K562 (cell line): ENCODE measurements around the gene GALNT12. TPM values are rescaled to one million over a fixed set of nuclear protein-coding genes. Genes with fewer than 3 reads are reported as not detected.

Source experiments
- ARID2 ChIP-seq: fragments of 450-650 bp; IDR thresholded peaks from 2 replicates; pipeline ENCODE4 v1.6.1; 2017; ENCODE audit warnings: antibody characterized with exemption, mild to moderate bottlenecking
- ASH1L ChIP-seq: fragments of 450-650 bp; IDR thresholded peaks from 2 replicates; pipeline ENCODE4 v1.6.1; 2018; ENCODE audit warnings: borderline replicate concordance, mild to moderate bottlenecking, low read depth; ENCODE audit not compliant: partially characterized antibody
- CHD1 ChIP-seq: fragments of 200-600 bp; sonication (generic); IDR thresholded peaks from one replicate; pipeline ENCODE4 v1.6.1; 2012; ENCODE audit warnings: mild to moderate bottlenecking, moderate library complexity, low read length, inconsistent platforms
- EP300 ChIP-seq: IDR thresholded peaks from 2 replicates; pipeline ENCODE4 v1.6.1; 2012; ENCODE audit warnings: low read length, improper control_type of control experiment
- HMG20B ChIP-seq: fragments of 250-450 bp; sonication (Bioruptor Pico); IDR thresholded peaks from 2 replicates; pipeline ENCODE4 v1.5.0; 2021; ENCODE audit warnings: mild to moderate bottlenecking
- IRF9 ChIP-seq: fragments of 450-650 bp; IDR thresholded peaks from 2 replicates; pipeline ENCODE4 v1.6.1; 2016; ENCODE audit warnings: missing biosample characterization, missing genetic modification characterization
- NFIC ChIP-seq: fragments of 450-650 bp; IDR thresholded peaks from 2 replicates; pipeline ENCODE4 v1.6.1; 2017; ENCODE audit warnings: mild to moderate bottlenecking, inconsistent platforms
- NR0B1 ChIP-seq: fragments of 450-650 bp; IDR thresholded peaks from one replicate; pipeline ENCODE4 v1.6.1; 2018; ENCODE audit warnings: mild to moderate bottlenecking, moderate library complexity; ENCODE audit not compliant: partially characterized antibody
- RUNX1 ChIP-seq: sonication (generic); IDR thresholded peaks from 2 replicates; pipeline ENCODE4 v1.6.1; 2016; ENCODE audit warnings: antibody characterized with exemption, low read depth
- SIN3A ChIP-seq, 2 experiments: fragments of 150-350 bp in 1 of 2; IDR thresholded peaks; 2 replicates each; pipeline ENCODE4 v1.6.1; 2011 to 2016; ENCODE audit warnings: borderline replicate concordance in 2 of 2, low read depth in 2 of 2, low read length in 2 of 2, mild to moderate bottlenecking in 2 of 2, moderate library complexity in 2 of 2; ENCODE audit not compliant: control insufficient read depth in 1 of 2
- SIRT6 ChIP-seq: IDR thresholded peaks from one replicate; pipeline ENCODE4 v1.6.1; 2012; ENCODE audit warnings: low read depth, mild to moderate bottlenecking, control low read depth, inconsistent platforms, low read length, moderate library complexity
- SREBF2 ChIP-seq: sonication (generic); formaldehyde crosslinking; IDR thresholded peaks from 2 replicates; pipeline ENCODE4 v1.4.0; 2020; ENCODE audit warnings: mild to moderate bottlenecking, missing genetic modification reagents
- TRIM24 ChIP-seq, 2 experiments: fragments of 450-650 bp; IDR thresholded peaks; 2 replicates each; pipeline ENCODE4 v1.6.1; 2016
- ZKSCAN8 ChIP-seq: fragments of 200-800 bp; sonication (Bioruptor generic); IDR thresholded peaks from 2 replicates; pipeline ENCODE4 v1.6.1; 2016; ENCODE audit warnings: missing genetic modification characterization, missing compliant biosample characterization
- ZNF146 ChIP-seq: IDR thresholded peaks from one replicate; pipeline ENCODE4 v1.6.1; 2018; ENCODE audit warnings: missing compliant biosample characterization; ENCODE audit not compliant: unreplicated experiment
- ZNF165 ChIP-seq: fragments of 250-450 bp; sonication (Bioruptor Pico); IDR thresholded peaks from 2 replicates; pipeline ENCODE4 v1.4.0; 2020; ENCODE audit warnings: borderline replicate concordance
- ZNF436 ChIP-seq: fragments of 250-450, 450-650 bp; sonication (Bioruptor Pico); formaldehyde crosslinking; IDR thresholded peaks from 2 replicates; pipeline ENCODE4 v1.7.0; 2020; ENCODE audit warnings: mild to moderate bottlenecking
- polyA plus RNA-seq, 8 experiments: library from polyadenylated mRNA; depleted of rRNA in 4 of 8; stranded (reverse) in 5 of 8; unstranded in 3 of 8; fragments of >200 nt; fragmentation: Nextera tagmentation in 2 of 8; fragmentation: Illumina TruSeq in 1 of 8; extraction: Ambion mirVana in 2 of 8; extraction: Trizol in 1 of 8; gene quantifications; 2 replicates each; pipeline versions ENCODE4 v1.2.1 to v1.2.3, GENCODE V29; 2011 to 2014; ENCODE audit warnings: inconsistent platforms in 1 of 8, missing spikeins in 1 of 8
- total RNA-seq, 7 experiments: library from RNA; depleted of rRNA in 6 of 7; stranded (reverse); fragments of >200 nt in 6 of 7; fragmentation: Illumina TruSeq in 2 of 7; extraction: Trizol in 2 of 7; gene quantifications; 2 replicates each; pipeline versions ENCODE4 v1.2.1 to v1.2.3, GENCODE V29; 2011 to 2021; ENCODE audit warnings: low replicate concordance in 1 of 7
- TF ChIP-seq, protein P1 (sequence below): sonication (generic); formaldehyde crosslinking; IDR thresholded peaks from 2 replicates; pipeline ENCODE4 v1.8.0; 2023; ENCODE audit warnings: mild to moderate bottlenecking, missing genetic modification reagents
- TF ChIP-seq, protein P2 (sequence below): fragments of 450-650 bp; formaldehyde crosslinking; IDR thresholded peaks from 2 replicates; pipeline ENCODE4 v1.4.0; 2020; ENCODE audit warnings: mild to moderate bottlenecking, moderate library complexity

GALNT12 gene
- total and polyA plus RNA-seq, 9 of the 15 experiments (the other 6 are each of a cell fraction or from before 2014, with no cell fraction given): 29.7 to 82.9 (median 44.2) TPM

DNA sequence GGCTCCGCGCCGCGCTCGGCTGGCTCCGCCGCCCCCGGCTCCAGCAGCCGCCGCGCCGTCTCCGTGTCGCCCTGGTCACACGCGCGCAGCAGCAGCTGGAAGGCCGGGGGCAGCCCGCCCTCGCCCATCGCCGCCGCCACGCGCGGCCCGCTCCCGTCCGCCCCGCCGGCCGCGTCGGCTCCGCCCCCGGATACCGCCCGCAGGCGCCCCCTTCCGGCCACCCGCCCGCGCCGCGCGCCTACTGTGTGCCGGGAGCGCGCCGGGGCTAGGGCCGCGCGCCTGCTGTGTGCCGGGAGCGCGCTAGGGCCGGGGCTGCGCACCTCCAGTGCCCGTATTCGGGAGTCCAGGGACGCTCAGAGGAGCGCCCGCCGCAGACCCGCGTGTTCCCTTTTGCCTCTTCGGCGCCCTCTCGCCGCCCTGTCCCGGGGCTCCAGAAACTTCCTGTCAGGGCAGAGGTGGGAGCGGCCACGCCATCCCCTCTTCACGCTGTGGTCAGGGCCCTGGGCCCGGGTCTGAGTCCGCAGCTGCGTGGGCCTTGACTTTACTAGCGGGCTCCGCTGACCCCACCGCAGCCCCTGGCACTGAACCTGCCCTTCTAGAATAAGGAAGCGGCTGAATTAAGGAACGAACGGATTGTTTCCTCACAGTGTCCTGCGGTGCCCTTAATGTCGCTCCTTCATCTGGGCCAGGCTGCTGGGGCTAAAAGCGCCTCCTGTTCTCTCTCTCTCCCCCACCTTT lies 10.9 kb upstream of the GALNT12 start, which contains the start of gene ANKS6 (continued):
- no peak for TF ChIP-seq ZNF165
- no peak for TF ChIP-seq ASH1L
- no peak for TF ChIP-seq SIRT6
- TF ChIP-seq NFIC: peak; percentile 29; the same call in 1 of the 2 replicates
- peak; percentile 42 for TF ChIP-seq CHD1
- TF ChIP-seq ZNF146: no peak
- TF ChIP-seq SIN3A (IDR thresholded peaks at IDR 0.05; ENCODE audit: borderline replicate concordance in 2 of 2, control insufficient read depth in 1 of 2, low read depth in 2 of 2, low read length in 2 of 2): peak in 1 of 2 experiments; percentile 75; a peak in 1 of 4 replicates
- no peak for TF ChIP-seq ZNF436 (CRISPR knock-in tag)
- TF ChIP-seq ZKSCAN8 (CRISPR knock-in tag): no peak
- no peak; a peak in 1 of 4 replicates for TF ChIP-seq TRIM24 (IDR thresholded peaks at IDR 0.05)
- no peak for TF ChIP-seq SREBF2 (CRISPR knock-in tag)
- TF ChIP-seq RUNX1: no peak
- TF ChIP-seq IRF9 (tag): no peak
- no peak for TF ChIP-seq NR0B1
- TF ChIP-seq EP300: no peak
- no peak for TF ChIP-seq HMG20B
- TF ChIP-seq, protein P1, sequence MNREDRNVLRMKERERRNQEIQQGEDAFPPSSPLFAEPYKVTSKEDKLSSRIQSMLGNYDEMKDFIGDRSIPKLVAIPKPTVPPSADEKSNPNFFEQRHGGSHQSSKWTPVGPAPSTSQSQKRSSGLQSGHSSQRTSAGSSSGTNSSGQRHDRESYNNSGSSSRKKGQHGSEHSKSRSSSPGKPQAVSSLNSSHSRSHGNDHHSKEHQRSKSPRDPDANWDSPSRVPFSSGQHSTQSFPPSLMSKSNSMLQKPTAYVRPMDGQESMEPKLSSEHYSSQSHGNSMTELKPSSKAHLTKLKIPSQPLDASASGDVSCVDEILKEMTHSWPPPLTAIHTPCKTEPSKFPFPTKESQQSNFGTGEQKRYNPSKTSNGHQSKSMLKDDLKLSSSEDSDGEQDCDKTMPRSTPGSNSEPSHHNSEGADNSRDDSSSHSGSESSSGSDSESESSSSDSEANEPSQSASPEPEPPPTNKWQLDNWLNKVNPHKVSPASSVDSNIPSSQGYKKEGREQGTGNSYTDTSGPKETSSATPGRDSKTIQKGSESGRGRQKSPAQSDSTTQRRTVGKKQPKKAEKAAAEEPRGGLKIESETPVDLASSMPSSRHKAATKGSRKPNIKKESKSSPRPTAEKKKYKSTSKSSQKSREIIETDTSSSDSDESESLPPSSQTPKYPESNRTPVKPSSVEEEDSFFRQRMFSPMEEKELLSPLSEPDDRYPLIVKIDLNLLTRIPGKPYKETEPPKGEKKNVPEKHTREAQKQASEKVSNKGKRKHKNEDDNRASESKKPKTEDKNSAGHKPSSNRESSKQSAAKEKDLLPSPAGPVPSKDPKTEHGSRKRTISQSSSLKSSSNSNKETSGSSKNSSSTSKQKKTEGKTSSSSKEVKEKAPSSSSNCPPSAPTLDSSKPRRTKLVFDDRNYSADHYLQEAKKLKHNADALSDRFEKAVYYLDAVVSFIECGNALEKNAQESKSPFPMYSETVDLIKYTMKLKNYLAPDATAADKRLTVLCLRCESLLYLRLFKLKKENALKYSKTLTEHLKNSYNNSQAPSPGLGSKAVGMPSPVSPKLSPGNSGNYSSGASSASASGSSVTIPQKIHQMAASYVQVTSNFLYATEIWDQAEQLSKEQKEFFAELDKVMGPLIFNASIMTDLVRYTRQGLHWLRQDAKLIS: no peak
- TF ChIP-seq, protein P2, sequence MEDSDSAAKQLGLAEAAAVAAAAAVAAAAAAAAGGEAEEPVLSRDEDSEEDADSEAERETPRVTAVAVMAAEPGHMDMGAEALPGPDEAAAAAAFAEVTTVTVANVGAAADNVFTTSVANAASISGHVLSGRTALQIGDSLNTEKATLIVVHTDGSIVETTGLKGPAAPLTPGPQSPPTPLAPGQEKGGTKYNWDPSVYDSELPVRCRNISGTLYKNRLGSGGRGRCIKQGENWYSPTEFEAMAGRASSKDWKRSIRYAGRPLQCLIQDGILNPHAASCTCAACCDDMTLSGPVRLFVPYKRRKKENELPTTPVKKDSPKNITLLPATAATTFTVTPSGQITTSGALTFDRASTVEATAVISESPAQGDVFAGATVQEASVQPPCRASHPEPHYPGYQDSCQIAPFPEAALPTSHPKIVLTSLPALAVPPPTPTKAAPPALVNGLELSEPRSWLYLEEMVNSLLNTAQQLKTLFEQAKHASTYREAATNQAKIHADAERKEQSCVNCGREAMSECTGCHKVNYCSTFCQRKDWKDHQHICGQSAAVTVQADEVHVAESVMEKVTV (CRISPR knock-in tag): no peak
- no peak for TF ChIP-seq ARID2
